ENCODE measurements around the gene VWA1.

DNA sequence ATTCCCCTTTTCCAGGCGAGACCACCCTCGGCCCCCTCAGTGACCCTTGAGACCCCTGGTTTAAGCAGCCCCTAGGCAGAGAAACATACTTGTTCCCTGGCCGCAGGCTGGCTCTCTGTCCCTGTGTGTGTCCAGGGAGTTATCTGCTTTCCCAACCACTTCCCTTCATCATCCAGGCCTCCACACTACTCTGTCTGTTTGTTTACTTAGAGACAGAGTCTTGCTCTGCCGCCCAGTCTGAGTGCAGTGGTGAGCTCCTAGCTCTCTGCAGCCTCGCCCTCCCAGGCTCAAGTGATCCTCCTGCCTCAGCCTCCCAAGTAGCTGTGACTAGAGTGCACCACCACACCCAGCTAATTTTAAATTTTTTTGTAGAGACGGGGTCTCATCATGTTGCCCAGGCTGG is 5.8 kb upstream of the VWA1 start:
- TF ChIP-seq, protein P1, sequence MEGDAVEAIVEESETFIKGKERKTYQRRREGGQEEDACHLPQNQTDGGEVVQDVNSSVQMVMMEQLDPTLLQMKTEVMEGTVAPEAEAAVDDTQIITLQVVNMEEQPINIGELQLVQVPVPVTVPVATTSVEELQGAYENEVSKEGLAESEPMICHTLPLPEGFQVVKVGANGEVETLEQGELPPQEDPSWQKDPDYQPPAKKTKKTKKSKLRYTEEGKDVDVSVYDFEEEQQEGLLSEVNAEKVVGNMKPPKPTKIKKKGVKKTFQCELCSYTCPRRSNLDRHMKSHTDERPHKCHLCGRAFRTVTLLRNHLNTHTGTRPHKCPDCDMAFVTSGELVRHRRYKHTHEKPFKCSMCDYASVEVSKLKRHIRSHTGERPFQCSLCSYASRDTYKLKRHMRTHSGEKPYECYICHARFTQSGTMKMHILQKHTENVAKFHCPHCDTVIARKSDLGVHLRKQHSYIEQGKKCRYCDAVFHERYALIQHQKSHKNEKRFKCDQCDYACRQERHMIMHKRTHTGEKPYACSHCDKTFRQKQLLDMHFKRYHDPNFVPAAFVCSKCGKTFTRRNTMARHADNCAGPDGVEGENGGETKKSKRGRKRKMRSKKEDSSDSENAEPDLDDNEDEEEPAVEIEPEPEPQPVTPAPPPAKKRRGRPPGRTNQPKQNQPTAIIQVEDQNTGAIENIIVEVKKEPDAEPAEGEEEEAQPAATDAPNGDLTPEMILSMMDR (tag by site-specific recombination; IDR thresholded peaks at IDR 0.05): no peak
- TF ChIP-seq ZNF791 (tag by site-specific recombination; IDR thresholded peaks at IDR 0.05) (no peak), ZNF350 (tag by site-specific recombination; IDR thresholded peaks at IDR 0.05) (no peak), PRDM1 (tag by site-specific recombination; IDR thresholded peaks at IDR 0.05) (no peak), ZNF585B (tag by site-specific recombination; IDR thresholded peaks at IDR 0.05) (no peak), ZNF416 (tag by site-specific recombination; IDR thresholded peaks at IDR 0.05) (no peak), ZNF776 (tag by site-specific recombination; IDR thresholded peaks at IDR 0.05; ENCODE audit: borderline replicate concordance) (no peak), YY1 (tag by site-specific recombination; IDR thresholded peaks at IDR 0.05) (no peak), ZNF292 (tag by site-specific recombination; IDR thresholded peaks at IDR 0.05; ENCODE audit: borderline replicate concordance, low read depth) (no peak)
- TF ChIP-seq, protein P2, sequence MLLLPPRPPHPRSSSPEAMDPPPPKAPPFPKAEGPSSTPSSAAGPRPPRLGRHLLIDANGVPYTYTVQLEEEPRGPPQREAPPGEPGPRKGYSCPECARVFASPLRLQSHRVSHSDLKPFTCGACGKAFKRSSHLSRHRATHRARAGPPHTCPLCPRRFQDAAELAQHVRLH (tag by site-specific recombination; IDR thresholded peaks at IDR 0.05): no peak; the same call in 1 of the 2 replicates
- TF ChIP-seq, protein P3, sequence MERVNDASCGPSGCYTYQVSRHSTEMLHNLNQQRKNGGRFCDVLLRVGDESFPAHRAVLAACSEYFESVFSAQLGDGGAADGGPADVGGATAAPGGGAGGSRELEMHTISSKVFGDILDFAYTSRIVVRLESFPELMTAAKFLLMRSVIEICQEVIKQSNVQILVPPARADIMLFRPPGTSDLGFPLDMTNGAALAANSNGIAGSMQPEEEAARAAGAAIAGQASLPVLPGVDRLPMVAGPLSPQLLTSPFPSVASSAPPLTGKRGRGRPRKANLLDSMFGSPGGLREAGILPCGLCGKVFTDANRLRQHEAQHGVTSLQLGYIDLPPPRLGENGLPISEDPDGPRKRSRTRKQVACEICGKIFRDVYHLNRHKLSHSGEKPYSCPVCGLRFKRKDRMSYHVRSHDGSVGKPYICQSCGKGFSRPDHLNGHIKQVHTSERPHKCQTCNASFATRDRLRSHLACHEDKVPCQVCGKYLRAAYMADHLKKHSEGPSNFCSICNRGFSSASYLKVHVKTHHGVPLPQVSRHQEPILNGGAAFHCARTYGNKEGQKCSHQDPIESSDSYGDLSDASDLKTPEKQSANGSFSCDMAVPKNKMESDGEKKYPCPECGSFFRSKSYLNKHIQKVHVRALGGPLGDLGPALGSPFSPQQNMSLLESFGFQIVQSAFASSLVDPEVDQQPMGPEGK (tag by site-specific recombination; IDR thresholded peaks at IDR 0.05): no peak
- TF ChIP-seq, protein P4, sequence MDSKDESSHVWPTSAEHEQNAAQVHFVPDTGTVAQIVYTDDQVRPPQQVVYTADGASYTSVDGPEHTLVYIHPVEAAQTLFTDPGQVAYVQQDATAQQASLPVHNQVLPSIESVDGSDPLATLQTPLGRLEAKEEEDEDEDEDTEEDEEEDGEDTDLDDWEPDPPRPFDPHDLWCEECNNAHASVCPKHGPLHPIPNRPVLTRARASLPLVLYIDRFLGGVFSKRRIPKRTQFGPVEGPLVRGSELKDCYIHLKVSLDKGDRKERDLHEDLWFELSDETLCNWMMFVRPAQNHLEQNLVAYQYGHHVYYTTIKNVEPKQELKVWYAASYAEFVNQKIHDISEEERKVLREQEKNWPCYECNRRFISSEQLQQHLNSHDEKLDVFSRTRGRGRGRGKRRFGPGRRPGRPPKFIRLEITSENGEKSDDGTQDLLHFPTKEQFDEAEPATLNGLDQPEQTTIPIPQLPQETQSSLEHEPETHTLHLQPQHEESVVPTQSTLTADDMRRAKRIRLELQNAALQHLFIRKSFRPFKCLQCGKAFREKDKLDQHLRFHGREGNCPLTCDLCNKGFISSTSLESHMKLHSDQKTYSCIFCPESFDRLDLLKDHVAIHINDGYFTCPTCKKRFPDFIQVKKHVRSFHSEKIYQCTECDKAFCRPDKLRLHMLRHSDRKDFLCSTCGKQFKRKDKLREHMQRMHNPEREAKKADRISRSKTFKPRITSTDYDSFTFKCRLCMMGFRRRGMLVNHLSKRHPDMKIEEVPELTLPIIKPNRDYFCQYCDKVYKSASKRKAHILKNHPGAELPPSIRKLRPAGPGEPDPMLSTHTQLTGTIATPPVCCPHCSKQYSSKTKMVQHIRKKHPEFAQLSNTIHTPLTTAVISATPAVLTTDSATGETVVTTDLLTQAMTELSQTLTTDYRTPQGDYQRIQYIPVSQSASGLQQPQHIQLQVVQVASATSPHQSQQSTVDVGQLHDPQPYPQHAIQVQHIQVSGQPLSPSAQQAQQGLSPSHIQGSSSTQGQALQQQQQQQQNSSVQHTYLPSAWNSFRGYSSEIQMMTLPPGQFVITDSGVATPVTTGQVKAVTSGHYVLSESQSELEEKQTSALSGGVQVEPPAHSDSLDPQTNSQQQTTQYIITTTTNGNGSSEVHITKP (tag by site-specific recombination; IDR thresholded peaks at IDR 0.05): no peak
- TF ChIP-seq, protein P5, sequence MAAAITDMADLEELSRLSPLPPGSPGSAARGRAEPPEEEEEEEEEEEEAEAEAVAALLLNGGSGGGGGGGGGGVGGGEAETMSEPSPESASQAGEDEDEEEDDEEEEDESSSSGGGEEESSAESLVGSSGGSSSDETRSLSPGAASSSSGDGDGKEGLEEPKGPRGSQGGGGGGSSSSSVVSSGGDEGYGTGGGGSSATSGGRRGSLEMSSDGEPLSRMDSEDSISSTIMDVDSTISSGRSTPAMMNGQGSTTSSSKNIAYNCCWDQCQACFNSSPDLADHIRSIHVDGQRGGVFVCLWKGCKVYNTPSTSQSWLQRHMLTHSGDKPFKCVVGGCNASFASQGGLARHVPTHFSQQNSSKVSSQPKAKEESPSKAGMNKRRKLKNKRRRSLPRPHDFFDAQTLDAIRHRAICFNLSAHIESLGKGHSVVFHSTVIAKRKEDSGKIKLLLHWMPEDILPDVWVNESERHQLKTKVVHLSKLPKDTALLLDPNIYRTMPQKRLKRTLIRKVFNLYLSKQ (tag by site-specific recombination; IDR thresholded peaks at IDR 0.05; ENCODE audit: borderline replicate concordance): no peak
